DOHH2 (cell line): Measurements from ENCODE around the gene NT5DC1.

ENCODE experiments used
- H3F3A ChIP-seq: fragments of 200-600 bp; sonication (generic), shearing (Covaris generic); 2 replicates; pipeline ENCODE4 v1.6.0; 2016; ENCODE audit warnings: antibody characterized with exemption, mild to moderate bottlenecking; ENCODE audit not compliant: control insufficient read depth, insufficient read depth
- H3K27ac ChIP-seq: fragments of 200-600 bp; sonication (generic); 2 replicates; pipeline ENCODE4 v1.5.1; 2014; ENCODE audit warnings: low read depth, mild to moderate bottlenecking, low read length, moderate library complexity
- H3K27me3 ChIP-seq: fragments of 200-600 bp; sonication (generic); 2 replicates; pipeline ENCODE4 v1.6.1; 2014; ENCODE audit warnings: mild to moderate bottlenecking, low read length, mixed read lengths; ENCODE audit not compliant: control insufficient read depth
- H3K36me3 ChIP-seq: fragments of 200-600 bp; sonication (generic); 2 replicates; pipeline ENCODE4 v1.6.1; 2014; ENCODE audit warnings: mild to moderate bottlenecking, low read length, moderate library complexity, mixed read lengths; ENCODE audit not compliant: control insufficient read depth
- H3K4me1 ChIP-seq: fragments of 200-600 bp; sonication (generic); 2 replicates; pipeline ENCODE4 v1.6.1; 2014; ENCODE audit warnings: mild to moderate bottlenecking, low read length, mixed read lengths; ENCODE audit not compliant: control insufficient read depth
- H3K4me2 ChIP-seq: fragments of 200-600 bp; sonication (generic); 2 replicates; pipeline ENCODE4 v1.6.0; 2014; ENCODE audit warnings: mild to moderate bottlenecking, low read length, moderate library complexity
- H3K4me3 ChIP-seq: fragments of 200-600 bp; sonication (generic); 2 replicates; pipeline ENCODE4 v1.5.1; 2014; ENCODE audit warnings: mild to moderate bottlenecking, low read length, mixed read lengths
- H3K79me2 ChIP-seq: fragments of 200-600 bp; sonication (generic); 2 replicates; pipeline ENCODE4 v1.6.1; 2014; ENCODE audit warnings: mild to moderate bottlenecking, low read length, mixed read lengths; ENCODE audit not compliant: control insufficient read depth
- H3K9me2 ChIP-seq: fragments of 200-600 bp; sonication (generic); replicated peaks from 2 replicates; pipeline ENCODE4 v1.6.1; 2014; ENCODE audit warnings: mild to moderate bottlenecking, low read length, mixed read lengths; ENCODE audit not compliant: control insufficient read depth
- H3K9me3 ChIP-seq: fragments of 200-600 bp; sonication (generic); 2 replicates; pipeline ENCODE4 v1.6.1; 2014; ENCODE audit warnings: antibody characterized with exemption, low read length, mixed read lengths; ENCODE audit not compliant: control insufficient read depth, insufficient read depth
- H4K20me1 ChIP-seq: fragments of 200-600 bp; sonication (generic); 2 replicates; pipeline ENCODE4 v1.6.0; 2014; ENCODE audit warnings: low read depth, mild to moderate bottlenecking, antibody characterized with exemption, low read length, moderate library complexity; ENCODE audit not compliant: control insufficient read depth, insufficient read depth
- EZH2phosphoT487 ChIP-seq: fragments of 200-600 bp; sonication (generic); IDR thresholded peaks from 2 replicates; pipeline ENCODE4 v1.6.1; 2017; ENCODE audit warnings: borderline replicate concordance, mild to moderate bottlenecking, antibody characterized with exemption, low read length, moderate library complexity, mixed read lengths
- TF ChIP-seq, protein P1 (sequence below): fragments of 200-600 bp; sonication (generic); IDR thresholded peaks from one replicate; pipeline ENCODE4 v1.5.1; 2014; ENCODE audit warnings: antibody characterized with exemption, mild to moderate bottlenecking, low read depth, low read length; ENCODE audit not compliant: poor library complexity, severe bottlenecking

The NT5DC1 gene

GRCh38 chr6:116127771-116128493 is 27.3 kb downstream of the NT5DC1 start:
- no peaks in the 10 kb centered on the region for H3K36me3 ChIP-seq
- H3K27me3 ChIP-seq, result no peaks in the 10 kb centered on the region
- H3K27ac ChIP-seq, result no peak overlapping the region
- H3F3A ChIP-seq, result no peaks in the 10 kb centered on the region
- no peaks in the 10 kb centered on the region; the same call in 1 of the 2 replicates for H3K9me2 ChIP-seq
- no peaks in the 10 kb centered on the region for H3K9me3 ChIP-seq
- no peaks in the 10 kb centered on the region for H3K4me1 ChIP-seq
- no peaks in the 10 kb centered on the region for H4K20me1 ChIP-seq
- TF ChIP-seq, protein P1, sequence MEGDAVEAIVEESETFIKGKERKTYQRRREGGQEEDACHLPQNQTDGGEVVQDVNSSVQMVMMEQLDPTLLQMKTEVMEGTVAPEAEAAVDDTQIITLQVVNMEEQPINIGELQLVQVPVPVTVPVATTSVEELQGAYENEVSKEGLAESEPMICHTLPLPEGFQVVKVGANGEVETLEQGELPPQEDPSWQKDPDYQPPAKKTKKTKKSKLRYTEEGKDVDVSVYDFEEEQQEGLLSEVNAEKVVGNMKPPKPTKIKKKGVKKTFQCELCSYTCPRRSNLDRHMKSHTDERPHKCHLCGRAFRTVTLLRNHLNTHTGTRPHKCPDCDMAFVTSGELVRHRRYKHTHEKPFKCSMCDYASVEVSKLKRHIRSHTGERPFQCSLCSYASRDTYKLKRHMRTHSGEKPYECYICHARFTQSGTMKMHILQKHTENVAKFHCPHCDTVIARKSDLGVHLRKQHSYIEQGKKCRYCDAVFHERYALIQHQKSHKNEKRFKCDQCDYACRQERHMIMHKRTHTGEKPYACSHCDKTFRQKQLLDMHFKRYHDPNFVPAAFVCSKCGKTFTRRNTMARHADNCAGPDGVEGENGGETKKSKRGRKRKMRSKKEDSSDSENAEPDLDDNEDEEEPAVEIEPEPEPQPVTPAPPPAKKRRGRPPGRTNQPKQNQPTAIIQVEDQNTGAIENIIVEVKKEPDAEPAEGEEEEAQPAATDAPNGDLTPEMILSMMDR, result no peak
- TF ChIP-seq EZH2phosphoT487, result no peak
- H3K4me3 ChIP-seq, result no peak overlapping the region
- no peak overlapping the region for H3K4me2 ChIP-seq
- no peaks in the 10 kb centered on the region for H3K79me2 ChIP-seq

GRCh38 chr6:116133453-116133852 is 32.8 kb downstream of the NT5DC1 start:
- no peaks in the 10 kb centered on the region for H4K20me1 ChIP-seq
- no peak overlapping the region for H3K4me3 ChIP-seq
- H3K36me3 ChIP-seq, result no peaks in the 10 kb centered on the region
- no peak for TF ChIP-seq EZH2phosphoT487
- TF ChIP-seq, protein P1, result no peak
- H3K27me3 ChIP-seq, result no peaks in the 10 kb centered on the region
- no peaks in the 10 kb centered on the region for H3K79me2 ChIP-seq
- no peak overlapping the region for H3K27ac ChIP-seq
- H3K4me1 ChIP-seq, result no peaks in the 10 kb centered on the region
- no peaks in the 10 kb centered on the region; the same call in 1 of the 2 replicates for H3K9me2 ChIP-seq
- H3K4me2 ChIP-seq, result no peak overlapping the region
- H3K9me3 ChIP-seq, result no peaks in the 10 kb centered on the region
- H3F3A ChIP-seq, result no peaks in the 10 kb centered on the region

DNA sequence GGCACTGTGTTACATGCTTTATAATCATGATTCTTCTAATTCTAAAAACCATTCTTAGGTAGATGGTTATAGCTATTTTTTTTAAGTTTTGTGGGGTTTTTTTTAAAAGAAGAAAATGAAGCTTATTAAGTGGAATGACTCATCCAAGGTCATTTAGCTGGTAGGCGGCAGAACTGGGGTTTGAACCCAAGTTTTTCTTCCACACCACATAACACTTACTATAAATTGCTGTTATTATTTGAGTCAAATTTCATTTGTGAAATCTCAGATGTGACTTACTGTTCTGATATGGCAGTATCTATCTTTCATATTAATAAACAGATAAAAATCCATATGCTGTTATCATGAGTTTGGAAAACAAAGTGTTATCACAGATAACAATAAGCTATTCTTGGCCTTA is 35.7 kb downstream of the NT5DC1 start:
- no peaks in the 10 kb centered on the region for H3K9me3 ChIP-seq
- H3K4me2 ChIP-seq, result no peak overlapping the region
- no peaks in the 10 kb centered on the region for H3F3A ChIP-seq
- no peaks in the 10 kb centered on the region for H3K79me2 ChIP-seq
- no peak overlapping the region for H3K27ac ChIP-seq
- H3K27me3 ChIP-seq, result no peaks in the 10 kb centered on the region
- no peaks in the 10 kb centered on the region for H4K20me1 ChIP-seq
- H3K4me3 ChIP-seq, result no peak overlapping the region
- TF ChIP-seq, protein P1, result no peak
- TF ChIP-seq EZH2phosphoT487, result no peak
- no peaks in the 10 kb centered on the region; the same call in 1 of the 2 replicates for H3K9me2 ChIP-seq
- no peaks in the 10 kb centered on the region for H3K4me1 ChIP-seq
- no peaks in the 10 kb centered on the region for H3K36me3 ChIP-seq
